K562 (cell line): Measurements from ENCODE around the gene NKAIN1.

Experiments
- ELF1 ChIP-seq: fragments of 200-800 bp; sonication (Bioruptor generic); IDR thresholded peaks from 2 replicates; pipeline ENCODE4 v1.6.1; 2016; ENCODE audit warnings: missing genetic modification characterization, missing compliant biosample characterization
- EZH2 ChIP-seq: IDR thresholded peaks from 2 replicates; pipeline ENCODE4 v1.6.1; 2012; ENCODE audit warnings: low read depth, mild to moderate bottlenecking, inconsistent platforms, low read length, borderline replicate concordance
- HDAC3 ChIP-seq: fragments of 450-650 bp; IDR thresholded peaks from 2 replicates; pipeline ENCODE4 v1.6.1; 2018; ENCODE audit warnings: borderline replicate concordance, mild to moderate bottlenecking, moderate library complexity; ENCODE audit not compliant: partially characterized antibody
- NUFIP1 ChIP-seq: fragments of 450-650 bp; IDR thresholded peaks from 2 replicates; pipeline ENCODE4 v1.6.1; 2018; ENCODE audit not compliant: partially characterized antibody
- POLR2A ChIP-seq: fragments of 450-650 bp; conservative IDR thresholded peaks from 2 replicates; pipeline ENCODE4 v1.6.1; 2016
- POLR2AphosphoS5 ChIP-seq: IDR thresholded peaks from 2 replicates; pipeline ENCODE4 v1.6.1; 2011; ENCODE audit warnings: mild to moderate bottlenecking, low read depth, low read length, moderate library complexity; ENCODE audit not compliant: control insufficient read depth, insufficient read depth
- TAF15 ChIP-seq: fragments of 200-400 bp; formaldehyde crosslinking; IDR thresholded peaks from 2 replicates; pipeline ENCODE4 v1.6.1; 2017; ENCODE audit warnings: mild to moderate bottlenecking, low read depth, low read length, moderate library complexity
- ZBED1 ChIP-seq: IDR thresholded peaks from 2 replicates; pipeline ENCODE4 v1.6.1; 2014
- ZNF175 ChIP-seq: fragments of 200-800 bp; sonication (Bioruptor generic); IDR thresholded peaks from 2 replicates; pipeline ENCODE4 v1.6.1; 2016; ENCODE audit warnings: low read depth, mild to moderate bottlenecking, missing genetic modification characterization, missing compliant biosample characterization
- ZNF3 ChIP-seq: fragments of 250-450 bp; sonication (Bioruptor Pico); IDR thresholded peaks from 2 replicates; pipeline ENCODE4 v1.5.0; 2021; ENCODE audit warnings: mild to moderate bottlenecking, moderate library complexity
- TF ChIP-seq, protein P1 (sequence below), 3 experiments: IDR thresholded peaks in 2 of 3; conservative IDR thresholded peaks in 1 of 3; 2 replicates each; pipeline ENCODE4 v1.5.1; 2011 to 2012; ENCODE audit warnings: low read length in 3 of 3, mild to moderate bottlenecking in 3 of 3, control low read depth in 2 of 3, improper control_type of control experiment in 1 of 3, inconsistent platforms in 1 of 3, low read depth in 1 of 3, mixed read lengths in 1 of 3, moderate library complexity in 1 of 3; ENCODE audit not compliant: insufficient read depth in 2 of 3

DNA sequence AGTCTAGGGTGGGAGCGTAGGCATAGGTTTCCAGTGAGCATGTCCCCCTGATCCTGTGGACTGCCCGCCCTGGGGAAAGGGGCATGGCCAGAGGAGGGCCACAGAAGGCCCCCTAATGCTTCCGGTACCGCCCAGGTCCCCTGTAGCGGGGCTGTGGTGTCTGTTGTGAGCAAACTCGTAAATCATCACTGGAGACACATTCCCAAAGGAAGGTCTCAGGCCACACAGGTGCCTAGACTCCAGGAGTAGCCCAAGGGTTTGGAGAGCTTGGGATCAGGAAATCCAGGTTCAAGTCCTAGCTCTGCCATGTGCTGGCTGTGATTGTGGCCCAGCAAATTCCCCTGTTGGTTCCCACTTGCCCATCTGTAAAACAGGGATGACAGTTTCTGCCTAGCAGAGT, 20.2 kb downstream of the NKAIN1 start:
- TF ChIP-seq TAF15: no peak
- TF ChIP-seq ZNF175 (CRISPR knock-in tag): no peak
- no peak for TF ChIP-seq POLR2A
- no peak for TF ChIP-seq HDAC3
- no peak for TF ChIP-seq POLR2AphosphoS5
- no peak for TF ChIP-seq ZNF3
- TF ChIP-seq EZH2: no peak
- TF ChIP-seq, protein P1, sequence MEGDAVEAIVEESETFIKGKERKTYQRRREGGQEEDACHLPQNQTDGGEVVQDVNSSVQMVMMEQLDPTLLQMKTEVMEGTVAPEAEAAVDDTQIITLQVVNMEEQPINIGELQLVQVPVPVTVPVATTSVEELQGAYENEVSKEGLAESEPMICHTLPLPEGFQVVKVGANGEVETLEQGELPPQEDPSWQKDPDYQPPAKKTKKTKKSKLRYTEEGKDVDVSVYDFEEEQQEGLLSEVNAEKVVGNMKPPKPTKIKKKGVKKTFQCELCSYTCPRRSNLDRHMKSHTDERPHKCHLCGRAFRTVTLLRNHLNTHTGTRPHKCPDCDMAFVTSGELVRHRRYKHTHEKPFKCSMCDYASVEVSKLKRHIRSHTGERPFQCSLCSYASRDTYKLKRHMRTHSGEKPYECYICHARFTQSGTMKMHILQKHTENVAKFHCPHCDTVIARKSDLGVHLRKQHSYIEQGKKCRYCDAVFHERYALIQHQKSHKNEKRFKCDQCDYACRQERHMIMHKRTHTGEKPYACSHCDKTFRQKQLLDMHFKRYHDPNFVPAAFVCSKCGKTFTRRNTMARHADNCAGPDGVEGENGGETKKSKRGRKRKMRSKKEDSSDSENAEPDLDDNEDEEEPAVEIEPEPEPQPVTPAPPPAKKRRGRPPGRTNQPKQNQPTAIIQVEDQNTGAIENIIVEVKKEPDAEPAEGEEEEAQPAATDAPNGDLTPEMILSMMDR (IDR thresholded peaks at IDR 0.05 in 2 of 3, conservative IDR thresholded peaks at IDR 0.05 in 1 of 3; ENCODE audit: insufficient read depth in 2 of 3, low read depth in 1 of 3, low read length in 3 of 3): no peak
- no peak for TF ChIP-seq ZBED1
- no peak for TF ChIP-seq ELF1 (tag)
- no peak for TF ChIP-seq NUFIP1
